ENCODE measurements around the gene SYAP1. TPM values are rescaled to one million over a fixed set of nuclear protein-coding genes. Genes with fewer than 3 reads are reported as not detected.
"Not testable (repeated sequence)": the region's sequence is repeated elsewhere in the genome, so short reads cannot be mapped to it uniquely, and the experiment has no call there.

SYAP1 gene
- polyA plus RNA-seq, 1 donor from 2014 or later = 14.4 TPM

DNA sequence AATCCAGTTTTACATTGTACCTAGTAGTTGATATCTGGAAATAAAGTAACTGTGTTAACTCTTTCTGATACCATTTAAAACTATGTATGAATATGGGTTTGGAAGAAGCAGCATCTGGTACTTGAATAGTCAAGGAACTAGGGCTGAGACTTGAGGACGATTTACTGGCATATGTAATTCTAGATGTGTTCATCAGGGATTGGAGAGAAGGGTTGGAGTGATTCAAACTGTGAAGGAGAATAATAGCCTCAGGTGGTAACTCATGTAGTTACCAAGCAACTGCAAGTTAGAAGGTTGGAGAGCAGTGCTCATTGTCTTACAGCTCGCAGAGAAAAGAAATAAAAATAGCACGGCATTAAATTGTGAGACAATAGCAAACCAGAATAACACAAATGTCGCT, 37.3 kb downstream of the SYAP1 start:
- TF ChIP-seq TAF1 (IDR thresholded peaks at IDR 0.05; ENCODE audit: low read depth) (no peak), EZH2 (IDR thresholded peaks at IDR 0.05; ENCODE audit: borderline replicate concordance, insufficient read depth, low read length, poor library complexity, severe bottlenecking) (no peak), EP300 (conservative IDR thresholded peaks at IDR 0.05; ENCODE audit: poor library complexity, severe bottlenecking) (no peak), CTCF (IDR thresholded peaks at IDR 0.05; ENCODE audit: poor library complexity, severe bottlenecking) (no peak)
- Histone ChIP-seq H2AFZ (ENCODE audit: low read depth, low read length) (no peak overlapping the region), H3K9ac (ENCODE audit: low read length) (no peak overlapping the region), H4K20me1 (ENCODE audit: insufficient read depth) (no peaks in the 10 kb centered on the region), H3K9me2 (ENCODE audit: insufficient read depth, low read length) (no peaks in the 10 kb centered on the region), H3K36me3 (ENCODE audit: insufficient read depth, low read length) (no peaks in the 10 kb centered on the region), H3F3A (ENCODE audit: insufficient read depth, low read length, poor library complexity, severe bottlenecking) (no peaks in the 10 kb centered on the region), H3K9me3 (ENCODE audit: low read length) (no peaks in the 10 kb centered on the region), H3K4me2 (ENCODE audit: low read length) (no peak overlapping the region), H3K27ac (ENCODE audit: low read length) (peak overlapping the region; percentile 12), H3K27me3 (ENCODE audit: insufficient read depth, low read depth, low read length) (no peaks in the 10 kb centered on the region), H3K79me2 (replicated peaks; ENCODE audit: insufficient read depth, low read length) (no peaks in the 10 kb centered on the region), H3K4me3 (ENCODE audit: low read length) (no peak overlapping the region)

DNA sequence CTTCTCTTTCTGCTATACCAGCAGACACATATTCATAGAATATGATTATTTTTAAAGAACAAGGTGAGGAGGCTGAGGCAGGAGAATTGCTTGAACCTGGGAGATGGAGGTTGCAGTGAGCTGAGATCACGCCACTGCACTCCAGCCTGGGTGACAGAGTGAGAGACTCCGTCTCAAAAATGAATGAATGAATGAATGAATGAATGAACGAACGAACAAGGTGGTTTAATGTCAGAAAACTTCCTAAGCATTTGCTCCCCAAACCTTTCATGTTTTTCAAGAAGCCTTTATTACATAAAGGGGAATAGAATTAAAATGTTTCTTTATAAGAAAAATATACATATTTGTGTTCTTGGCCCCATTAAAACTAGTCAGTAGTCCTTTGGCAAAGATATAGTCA, 42.1 kb downstream of the SYAP1 start:
- H3K9ac ChIP-seq (ENCODE audit: low read length); H3K79me2 ChIP-seq (replicated peaks; ENCODE audit: insufficient read depth, low read length); H2AFZ ChIP-seq (ENCODE audit: low read depth, low read length); H3K4me3 ChIP-seq (ENCODE audit: low read length); H3K4me2 ChIP-seq (ENCODE audit: low read length); H3K27ac ChIP-seq (ENCODE audit: low read length); H3K27me3 ChIP-seq (ENCODE audit: insufficient read depth, low read depth, low read length); H4K20me1 ChIP-seq (ENCODE audit: insufficient read depth); H3K36me3 ChIP-seq (ENCODE audit: insufficient read depth, low read length); H3K9me3 ChIP-seq (ENCODE audit: low read length); H3F3A ChIP-seq (ENCODE audit: insufficient read depth, low read length, poor library complexity, severe bottlenecking); H3K9me2 ChIP-seq (ENCODE audit: insufficient read depth, low read length): not testable (repeated sequence)

DNA sequence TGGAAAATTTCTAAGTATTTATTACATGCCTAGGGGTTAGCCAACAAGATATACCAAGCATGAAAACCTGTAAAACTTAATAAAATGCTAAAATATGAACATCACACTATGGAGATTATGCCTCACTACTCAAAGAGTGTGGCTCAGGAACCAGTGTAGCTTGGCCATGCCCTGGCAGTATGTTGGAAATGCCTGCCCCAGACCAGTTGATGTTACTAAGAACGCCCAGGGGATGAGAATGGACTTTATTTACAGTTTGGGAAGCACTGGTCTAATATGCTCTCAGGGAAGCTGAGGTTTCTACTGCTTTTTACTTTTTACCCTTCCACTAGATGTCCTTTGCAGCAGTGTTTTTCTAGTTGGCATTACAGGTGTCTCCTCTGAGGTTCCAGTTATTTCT, 43.2 kb downstream of the SYAP1 start:
- no peak overlapping the region for H3K9ac ChIP-seq (ENCODE audit: low read length)
- H3K27ac ChIP-seq (ENCODE audit: low read length) = no peak overlapping the region
- no peaks in the 10 kb centered on the region for H3K27me3 ChIP-seq (ENCODE audit: insufficient read depth, low read depth, low read length)
- H2AFZ ChIP-seq (ENCODE audit: low read depth, low read length) = no peak overlapping the region
- no peak for TF ChIP-seq SMC3 (conservative IDR thresholded peaks at IDR 0.05; ENCODE audit: poor library complexity)
- no peak for TF ChIP-seq POLR2AphosphoS5 (IDR thresholded peaks at IDR 0.05)
- TF ChIP-seq TAF1 (IDR thresholded peaks at IDR 0.05; ENCODE audit: low read depth) = no peak
- no peak for TF ChIP-seq REST (IDR thresholded peaks at IDR 0.05; ENCODE audit: borderline replicate concordance)
- no peaks in the 10 kb centered on the region for H3K36me3 ChIP-seq (ENCODE audit: insufficient read depth, low read length)
- H3K4me2 ChIP-seq (ENCODE audit: low read length) = no peak overlapping the region
- no peaks in the 10 kb centered on the region for H3F3A ChIP-seq (ENCODE audit: insufficient read depth, low read length, poor library complexity, severe bottlenecking)
- H3K4me3 ChIP-seq (ENCODE audit: low read length) = no peak overlapping the region
- no peaks in the 10 kb centered on the region for H4K20me1 ChIP-seq (ENCODE audit: insufficient read depth)
- no peaks in the 10 kb centered on the region for H3K79me2 ChIP-seq (replicated peaks; ENCODE audit: insufficient read depth, low read length)
- H3K9me2 ChIP-seq (ENCODE audit: insufficient read depth, low read length) = no peaks in the 10 kb centered on the region
- no peaks in the 10 kb centered on the region for H3K9me3 ChIP-seq (ENCODE audit: low read length)
